Heart right ventricle (tissue), 16 donors: ENCODE data around the gene GANAB. TPM values are rescaled to one million over a fixed set of nuclear protein-coding genes. Genes with fewer than 3 reads are reported as not detected.
"Not testable (repeated sequence)": the region's sequence is repeated elsewhere in the genome, so short reads cannot be mapped to it uniquely, and the experiment has no call there.

Experiments
- ATAC-seq, 8 donors: fragments of 200-7000 bp; cut with Tn5 transposase; one replicate each; pipeline ENCODE4 v1.9.1; 2020; ENCODE audit warnings: mild to moderate bottlenecking in 8 of 8, moderate library complexity in 8 of 8, moderate number of reproducible peaks in 1 of 8
- DNase-seq, 2 donors: peaks; one replicate each; pipeline ENCODE4 v3.0.0-alpha.2; 2020
- H3K27ac ChIP-seq, 10 donors: fragments of 200-600 bp; sonication (generic) in 2 of 10; one replicate each; pipeline versions ENCODE4 v1.5.0 to v1.8.0; 2020 to 2022; ENCODE audit warnings: mild to moderate bottlenecking in 3 of 10
- H3K27me3 ChIP-seq, 7 donors: fragments of 200-600 bp; one replicate each; pipeline ENCODE4 v1.8.0; 2021 to 2022; ENCODE audit warnings: mild to moderate bottlenecking in 2 of 7
- H3K36me3 ChIP-seq, 9 donors: fragments of 200-600 bp; sonication (generic) in 1 of 9; one replicate each; pipeline versions ENCODE4 v1.5.0 to v1.8.0; 2020 to 2022; ENCODE audit warnings: mild to moderate bottlenecking in 2 of 9
- H3K4me1 ChIP-seq, 9 donors: fragments of 200-600 bp; sonication (generic) in 1 of 9; one replicate each; pipeline versions ENCODE4 v1.5.0 to v1.8.0; 2020 to 2022; ENCODE audit warnings: mild to moderate bottlenecking in 4 of 9
- H3K4me3 ChIP-seq, 10 donors: fragments of 200-600 bp; sonication (generic) in 2 of 10; one replicate each; pipeline versions ENCODE4 v1.5.0 to v1.8.0; 2020 to 2022; ENCODE audit warnings: mild to moderate bottlenecking in 7 of 10, moderate library complexity in 2 of 10
- H3K9me3 ChIP-seq, 11 donors: fragments of 200-600 bp in 10 of 11; sonication (generic) in 2 of 11; one replicate each; pipeline versions ENCODE4 v1.5.0 to v1.8.0; 2013 to 2022; ENCODE audit warnings: mild to moderate bottlenecking in 2 of 11, control low read depth in 1 of 11, moderate library complexity in 1 of 11
- CTCF ChIP-seq, 9 donors: fragments of 200-600 bp; sonication (generic) in 2 of 9; IDR thresholded peaks; one replicate each; pipeline versions ENCODE4 v1.5.0 to v1.8.0; 2021 to 2022; ENCODE audit warnings: antibody characterized with exemption in 9 of 9, mild to moderate bottlenecking in 5 of 9, moderate library complexity in 1 of 9
- WGBS, 2 donors: extraction: QIAGEN DNeasy Blood & Tissue Kit; methylation state at CpG; one replicate each; pipeline ENCODE4 v1.1.7; 2013; ENCODE audit warnings: inconsistent platforms in 1 of 2; 5-methylcytosine and 5-hydroxymethylcytosine counted together
- intact Hi-C, 10 donors: fragments of 100-400 bp; cut with DNase I; formaldehyde crosslinking; loops; one replicate each; pipeline versions ENCODE4 v1.11.1 to v1.14.2; 2022
- polyA plus RNA-seq, 2 donors: library from polyadenylated mRNA; stranded (reverse); fragments of 200-250 nt; gene quantifications; one replicate each; pipeline ENCODE4 v1.2.3, GENCODE V29; 2013
- total RNA-seq, 10 donors: library from RNA; stranded (reverse); fragmentation: NEBNext Ultra II Directional in 3 of 10; extraction: Animal tissue kit (Norgen Biotek cat#: 25700) in 3 of 10; gene quantifications; one replicate each; pipeline versions ENCODE4 v1.2.1 to v1.2.4, GENCODE V29; 2021 to 2023
- donor health status: Arrhythmogenic right ventricular cardiomyopathy.
- donor health status: ischemic (EF 13 %, LVEDD 7.1; RV severe dilation, severe dysfunction).
- donor health status: healthy with polysubstance abuse.
- donor health status: DM: no; HTN: yes; CAD: no.
- donor health status: DM: no; HTN: no; CAD: no.
- donor health status: ischemic (EF 25% LVEDD 6.9; RV normal size, moderate dysfunction).
- donor health status: ischemic (EF 25% LVEDD 5.7; RV mildly dilated, moderate dysfunction).
- donor health status: healthy.
- donor health status: DM: yes; HTN: yes; CAD: no.
- donor health status: Ischemic cardiomyopathy.
- donor health status: ischemic (EF 35%, LVEDD 5.7; RV mildly dilated, moderate dysfunction).
- donor health status: nonischemic (EF 11% LVEDD 7.7; RV severe dilation, severe dysfunction).
- donor health status: DM: yes; HTN: yes; CAD: no.
- donor health status: PGD.
- donor health status: ischemic (EF 29% LVEDD 5.4; RV normal size, mild dysfunction).
- donor health status: nonischemic (EF 23%, LVEDD 6.1; RV moderate dilation, normal function).

GANAB gene
- total and polyA plus RNA-seq, 12 donors = 53.2 to 148 (median 92.3) TPM

GRCh38 chr11:62627713-62628112, 18.7 kb downstream of the GANAB start:
- intact Hi-C loops = no loop called here
- Histone ChIP-seq H3K27me3 (no peaks in the 10 kb centered on the region), H3K27ac (no peak overlapping the region), H3K4me3 (no peak overlapping the region), H3K4me1 (peaks cover 0 to 1% (median 0%) of the 10 kb centered on the region in 9 donors), H3K36me3 (peaks cover 8 to 82% (median 58%) of the 10 kb centered on the region in 9 donors), H3K9me3 (no peaks in the 10 kb centered on the region)
- DNase-seq (no peak), ATAC-seq (no peak)
- TF ChIP-seq CTCF (IDR thresholded peaks at IDR 0.05) = peak in 1 of 9 donors; percentile 8
- 85 to 86% methylated on average over 3 of the region's 3 CpGs for WGBS, 2 donors

GRCh38 chr11:62622476-62623089, 23.8 kb downstream of the GANAB start:
- H3K4me3 ChIP-seq = peak overlapping the region in 7 of 10 donors; percentile 64 to 92 (median 74)
- H3K4me1 ChIP-seq = peaks cover 4 to 27% (median 21%) of the 10 kb centered on the region in 9 donors
- ATAC-seq = no peak
- peak overlapping the region; percentile 44 to 95 (median 89) for H3K27ac ChIP-seq
- H3K27me3 ChIP-seq = no peaks in the 10 kb centered on the region
- H3K9me3 ChIP-seq = no peaks in the 10 kb centered on the region
- H3K36me3 ChIP-seq = peaks cover 0 to 42% (median 18%) of the 10 kb centered on the region in 9 donors
- TF ChIP-seq CTCF (IDR thresholded peaks at IDR 0.05) = no peak
- intact Hi-C loops = loop anchor here in 3 of 10 donors (1.0 to 2.0 kb wide), 3 partner anchors 20 to 31 kb away; partner anchors contain the start of genes GANAB (in 2 of the 3) and TUT1 (in 1 of the 3)
- WGBS, 2 donors = 74 to 84% methylated on average over 7 of the region's 7 CpGs
- no peak for DNase-seq

GRCh38 chr11:62621567-62622470, 24.6 kb downstream of the GANAB start, which contains the start of gene B3GAT3:
B3GAT3 (minus strand) TSS chr11:62621986; CDS start chr11:62621947, 39 bp downstream.
- H3K27me3 ChIP-seq = no peaks in the 10 kb centered on the region
- H3K4me1 ChIP-seq = peaks cover 4 to 27% (median 21%) of the 10 kb centered on the region in 9 donors
- DNase-seq (peak; percentile 96 to 98), ATAC-seq (peak; percentile 97 to 99 (median 98))
- peak within 1 kb of the TSS; percentile 50 to 92 (median 74) for H3K4me3 ChIP-seq
- H3K9me3 ChIP-seq = no peaks in the 10 kb centered on the region
- peak in 3 of 9 donors; percentile 9 to 11 (median 9) for TF ChIP-seq CTCF (IDR thresholded peaks at IDR 0.05)
- peak within 1 kb of the TSS; percentile 44 to 95 (median 89) for H3K27ac ChIP-seq
- peaks cover 0 to 42% (median 21%) of the 10 kb centered on the region in 9 donors for H3K36me3 ChIP-seq
- intact Hi-C loops = loop anchor here in 3 of 10 donors (1.0 to 2.0 kb wide), 3 partner anchors 21 to 31 kb away; partner anchors contain the start of genes GANAB (in 2 of the 3) and TUT1 (in 1 of the 3)
- 1% methylated on average over 61 to 77 of the region's 77 CpGs for WGBS, 2 donors

- no peak for DNase-seq
- Histone ChIP-seq H3K27me3 (no peaks in the 10 kb centered on the region), H3K36me3 (peaks cover 0 to 42% (median 17%) of the 10 kb centered on the region in 9 donors), H3K9me3 (no peaks in the 10 kb centered on the region), H3K4me1 (peaks cover 4 to 27% (median 21%) of the 10 kb centered on the region in 9 donors), H3K4me3 (peak overlapping the region; percentile 50 to 92 (median 74)), H3K27ac (peak overlapping the region; percentile 44 to 95 (median 89))
- WGBS, 2 donors = 31 to 34% methylated on average over 8 of the region's 8 CpGs
- ATAC-seq = no peak
- TF ChIP-seq CTCF (IDR thresholded peaks at IDR 0.05) = no peak
- intact Hi-C loops = no loop called here
These were observed 25.3 kb downstream of the GANAB start for GRCh38 chr11:62621027-62621566.

GRCh38 chr11:62616957-62617356, 29.5 kb downstream of the GANAB start:
- H3K4me3 ChIP-seq, ATAC-seq, DNase-seq, intact Hi-C loops, H3K9me3 ChIP-seq, H3K27me3 ChIP-seq, H3K27ac ChIP-seq: not testable (repeated sequence)
- H3K36me3 ChIP-seq = peaks cover 0 to 44% (median 10%) of the 10 kb centered on the region in 9 donors
- peaks cover 7 to 30% (median 20%) of the 10 kb centered on the region in 9 donors for H3K4me1 ChIP-seq
- 98% methylated on average over 14 of the region's 14 CpGs for WGBS, 2 donors
